HEK293 (cell line): ENCODE measurements around the gene AQP11.
A peak's percentile ranks its signal among the peaks of the same experiment; 100 is the strongest.
"Not testable (repeated sequence)": the region's sequence is repeated elsewhere in the genome, so short reads cannot be mapped to it uniquely, and the experiment has no call there.

Source experiments
- CTCF ChIA-PET: fragments of 350-600 bp; formaldehyde crosslinking; extraction: SDS; loops from one replicate; lab custom pipeline; 2021; ENCODE audit warnings: antibody characterized with exemption; lab: Yijun Ruan, JAX
- POLR2A ChIA-PET: fragments of 300-600 bp; formaldehyde crosslinking; extraction: SDS; loops from one replicate; lab custom pipeline; 2020; ENCODE audit warnings: antibody characterized with exemption, inconsistent platforms; lab: Yijun Ruan, JAX
- H3K27ac ChIP-seq: fragments of 200-500 bp; sonication (Bioruptor generic); 2 replicates; pipeline ENCODE4 v1.5.1; 2014; ENCODE audit warnings: low read depth, low read length, control low read depth, inconsistent platforms; ENCODE audit errors: extremely low read depth
- H3K36me3 ChIP-seq, 2 experiments: fragments of 200-500 bp in 1 of 2; sonication (Bioruptor generic) in 1 of 2; 1 replicate in 1 of 2; 2 replicates in 1 of 2; pipeline ENCODE4 v1.5.1; 2014 to 2017; ENCODE audit warnings: inconsistent platforms in 2 of 2, low read length in 2 of 2; ENCODE audit not compliant: control insufficient read depth in 2 of 2, insufficient read depth in 1 of 2
- H3K4me1 ChIP-seq: fragments of 200-500 bp; sonication (Bioruptor generic); 2 replicates; pipeline ENCODE4 v1.5.1; 2014; ENCODE audit warnings: mild to moderate bottlenecking, low read length, inconsistent platforms; ENCODE audit not compliant: control insufficient read depth, insufficient read depth
- H3K4me3 ChIP-seq: 2 replicates; pipeline ENCODE4 v1.5.1; 2011; ENCODE audit warnings: low read depth, mild to moderate bottlenecking, control low read depth, low read length, moderate library complexity
- H3K9me3 ChIP-seq: fragments of 200-500 bp; sonication (Bioruptor generic); 2 replicates; pipeline ENCODE4 v1.5.1; 2014; ENCODE audit warnings: low read depth, low read length, inconsistent platforms; ENCODE audit not compliant: control insufficient read depth, insufficient read depth
- BCL11A ChIP-seq: fragments of 450-650 bp; formaldehyde crosslinking; IDR thresholded peaks from 2 replicates; pipeline ENCODE4 v1.5.1; 2016; ENCODE audit warnings: low read depth, missing biosample characterization, missing genetic modification characterization
- BCL11B ChIP-seq: fragments of 450-650 bp; formaldehyde crosslinking; IDR thresholded peaks from 2 replicates; pipeline ENCODE4 v1.5.1; 2016; ENCODE audit warnings: low read depth, missing biosample characterization, missing genetic modification characterization
- PRDM1 ChIP-seq: fragments of 450-650 bp; formaldehyde crosslinking; IDR thresholded peaks from 2 replicates; pipeline ENCODE4; 2016; ENCODE audit warnings: missing biosample characterization, missing genetic modification characterization
- ZFP41 ChIP-seq: fragments of 450-650 bp; formaldehyde crosslinking; IDR thresholded peaks from 2 replicates; pipeline ENCODE4 v1.5.1; 2016; ENCODE audit warnings: missing biosample characterization, missing genetic modification characterization, borderline replicate concordance
- ZNF10 ChIP-seq: fragments of 450-650 bp; formaldehyde crosslinking; IDR thresholded peaks from 2 replicates; pipeline ENCODE4 v1.5.1; 2017; ENCODE audit warnings: missing biosample characterization, missing genetic modification characterization
- ZNF585B ChIP-seq: fragments of 450-650 bp; formaldehyde crosslinking; IDR thresholded peaks from 2 replicates; pipeline ENCODE4 v1.5.1; 2016; ENCODE audit warnings: missing biosample characterization, missing genetic modification characterization
- ZNF654 ChIP-seq: fragments of 450-650 bp; formaldehyde crosslinking; IDR thresholded peaks from 2 replicates; pipeline ENCODE4 v1.5.1; 2016; ENCODE audit warnings: low read depth, missing biosample characterization, missing genetic modification characterization
- TF ChIP-seq, protein P1 (sequence below): fragments of 450-650 bp; formaldehyde crosslinking; IDR thresholded peaks from 2 replicates; pipeline ENCODE4 v1.5.1; 2016; ENCODE audit warnings: missing biosample characterization, missing genetic modification characterization, borderline replicate concordance
- TF ChIP-seq, protein P2 (sequence below): fragments of 450-650 bp; formaldehyde crosslinking; IDR thresholded peaks from 2 replicates; pipeline ENCODE4 v1.5.1; 2016; ENCODE audit warnings: missing biosample characterization, missing genetic modification characterization

Gene AQP11

DNA sequence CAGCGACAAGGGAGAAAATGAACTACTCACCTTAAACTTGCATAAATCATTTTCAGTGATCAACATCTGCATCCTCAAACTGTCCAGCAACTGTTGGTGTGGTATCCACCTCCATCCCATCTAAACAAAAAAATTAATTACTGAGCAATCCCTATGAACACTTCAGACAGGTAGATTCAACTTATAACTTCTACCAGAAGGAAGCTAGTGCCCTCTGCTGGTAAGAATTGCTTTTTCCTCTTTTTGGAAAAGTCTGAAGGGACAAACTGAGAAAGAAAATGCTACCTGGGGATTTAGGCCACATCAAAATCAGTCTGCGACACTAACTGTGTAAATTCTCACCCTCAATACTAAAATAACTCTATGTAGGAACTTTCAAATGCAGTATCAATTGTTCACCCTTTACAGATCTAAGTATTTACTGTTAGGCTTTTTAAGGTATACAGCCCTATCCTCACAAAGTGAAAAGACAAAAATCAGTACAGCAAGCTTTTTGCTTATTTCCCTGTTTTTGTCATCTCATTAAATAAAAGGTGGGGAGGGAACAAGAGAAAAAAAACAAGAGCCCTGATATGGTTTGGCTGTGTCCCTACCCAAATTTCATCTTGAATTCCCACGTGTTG lies 29.9 kb downstream of the AQP11 start:
- H3K27ac ChIP-seq: no peak overlapping the region
- CTCF ChIA-PET: interaction anchor here (0.6 to 2.9 kb wide), 31 partner anchors 9 to 884 kb away, joined by 3 to 18 read pairs (median 3); partner anchors contain the start of genes AQP11 and MYO7A
- TF ChIP-seq ZNF10 (tag by site-specific recombination) (no peak), BCL11B (no peak), ZNF654 (peak; percentile 67), PRDM1 (tag by site-specific recombination) (no peak)
- TF ChIP-seq, protein P1, sequence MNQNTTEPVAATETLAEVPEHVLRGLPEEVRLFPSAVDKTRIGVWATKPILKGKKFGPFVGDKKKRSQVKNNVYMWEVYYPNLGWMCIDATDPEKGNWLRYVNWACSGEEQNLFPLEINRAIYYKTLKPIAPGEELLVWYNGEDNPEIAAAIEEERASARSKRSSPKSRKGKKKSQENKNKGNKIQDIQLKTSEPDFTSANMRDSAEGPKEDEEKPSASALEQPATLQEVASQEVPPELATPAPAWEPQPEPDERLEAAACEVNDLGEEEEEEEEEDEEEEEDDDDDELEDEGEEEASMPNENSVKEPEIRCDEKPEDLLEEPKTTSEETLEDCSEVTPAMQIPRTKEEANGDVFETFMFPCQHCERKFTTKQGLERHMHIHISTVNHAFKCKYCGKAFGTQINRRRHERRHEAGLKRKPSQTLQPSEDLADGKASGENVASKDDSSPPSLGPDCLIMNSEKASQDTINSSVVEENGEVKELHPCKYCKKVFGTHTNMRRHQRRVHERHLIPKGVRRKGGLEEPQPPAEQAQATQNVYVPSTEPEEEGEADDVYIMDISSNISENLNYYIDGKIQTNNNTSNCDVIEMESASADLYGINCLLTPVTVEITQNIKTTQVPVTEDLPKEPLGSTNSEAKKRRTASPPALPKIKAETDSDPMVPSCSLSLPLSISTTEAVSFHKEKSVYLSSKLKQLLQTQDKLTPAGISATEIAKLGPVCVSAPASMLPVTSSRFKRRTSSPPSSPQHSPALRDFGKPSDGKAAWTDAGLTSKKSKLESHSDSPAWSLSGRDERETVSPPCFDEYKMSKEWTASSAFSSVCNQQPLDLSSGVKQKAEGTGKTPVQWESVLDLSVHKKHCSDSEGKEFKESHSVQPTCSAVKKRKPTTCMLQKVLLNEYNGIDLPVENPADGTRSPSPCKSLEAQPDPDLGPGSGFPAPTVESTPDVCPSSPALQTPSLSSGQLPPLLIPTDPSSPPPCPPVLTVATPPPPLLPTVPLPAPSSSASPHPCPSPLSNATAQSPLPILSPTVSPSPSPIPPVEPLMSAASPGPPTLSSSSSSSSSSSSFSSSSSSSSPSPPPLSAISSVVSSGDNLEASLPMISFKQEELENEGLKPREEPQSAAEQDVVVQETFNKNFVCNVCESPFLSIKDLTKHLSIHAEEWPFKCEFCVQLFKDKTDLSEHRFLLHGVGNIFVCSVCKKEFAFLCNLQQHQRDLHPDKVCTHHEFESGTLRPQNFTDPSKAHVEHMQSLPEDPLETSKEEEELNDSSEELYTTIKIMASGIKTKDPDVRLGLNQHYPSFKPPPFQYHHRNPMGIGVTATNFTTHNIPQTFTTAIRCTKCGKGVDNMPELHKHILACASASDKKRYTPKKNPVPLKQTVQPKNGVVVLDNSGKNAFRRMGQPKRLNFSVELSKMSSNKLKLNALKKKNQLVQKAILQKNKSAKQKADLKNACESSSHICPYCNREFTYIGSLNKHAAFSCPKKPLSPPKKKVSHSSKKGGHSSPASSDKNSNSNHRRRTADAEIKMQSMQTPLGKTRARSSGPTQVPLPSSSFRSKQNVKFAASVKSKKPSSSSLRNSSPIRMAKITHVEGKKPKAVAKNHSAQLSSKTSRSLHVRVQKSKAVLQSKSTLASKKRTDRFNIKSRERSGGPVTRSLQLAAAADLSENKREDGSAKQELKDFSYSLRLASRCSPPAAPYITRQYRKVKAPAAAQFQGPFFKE (tag by site-specific recombination): no peak
- peaks cover 19 to 91% of the 10 kb centered on the region in 2 experiments for H3K36me3 ChIP-seq
- H3K4me3 ChIP-seq: no peak overlapping the region
- H3K9me3 ChIP-seq: no peaks in the 10 kb centered on the region
- POLR2A ChIA-PET: no interaction called here
- no peaks in the 10 kb centered on the region for H3K4me1 ChIP-seq

DNA sequence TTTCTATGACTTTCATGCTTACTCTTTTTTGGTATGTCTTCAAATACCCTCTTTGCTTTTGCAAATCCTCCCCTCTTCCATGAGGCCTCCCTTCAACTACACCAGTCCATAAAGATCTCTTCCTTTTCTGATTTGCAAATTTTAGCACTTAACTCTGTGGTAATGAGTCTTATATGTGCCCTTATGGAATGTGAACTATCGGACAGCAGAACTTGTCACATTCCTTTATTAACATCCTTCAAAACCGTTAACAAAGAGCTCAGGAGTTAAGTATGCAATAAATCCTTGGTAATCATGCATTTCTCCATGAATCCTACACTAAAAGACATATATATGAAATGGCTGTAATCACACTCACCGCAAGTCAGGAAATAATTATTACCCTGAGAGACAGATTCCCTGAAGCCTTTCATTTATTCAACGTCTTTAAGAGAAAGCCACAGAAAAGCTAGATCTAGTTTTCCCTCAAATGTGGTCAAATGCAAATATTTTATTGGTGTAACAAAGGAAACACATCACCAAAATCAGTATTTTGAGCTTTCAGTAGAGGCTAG lies 40.5 kb downstream of the AQP11 start:
- CTCF ChIA-PET: interaction anchor here (1.0 kb wide), 1 partner anchor 11 kb away, joined by 8 read pairs; no protein-coding TSS in a partner anchor
- TF ChIP-seq ZNF585B (tag by site-specific recombination) (no peak), BCL11A (tag by site-specific recombination) (no peak), ZFP41 (tag by site-specific recombination) (no peak)
- TF ChIP-seq, protein P2, sequence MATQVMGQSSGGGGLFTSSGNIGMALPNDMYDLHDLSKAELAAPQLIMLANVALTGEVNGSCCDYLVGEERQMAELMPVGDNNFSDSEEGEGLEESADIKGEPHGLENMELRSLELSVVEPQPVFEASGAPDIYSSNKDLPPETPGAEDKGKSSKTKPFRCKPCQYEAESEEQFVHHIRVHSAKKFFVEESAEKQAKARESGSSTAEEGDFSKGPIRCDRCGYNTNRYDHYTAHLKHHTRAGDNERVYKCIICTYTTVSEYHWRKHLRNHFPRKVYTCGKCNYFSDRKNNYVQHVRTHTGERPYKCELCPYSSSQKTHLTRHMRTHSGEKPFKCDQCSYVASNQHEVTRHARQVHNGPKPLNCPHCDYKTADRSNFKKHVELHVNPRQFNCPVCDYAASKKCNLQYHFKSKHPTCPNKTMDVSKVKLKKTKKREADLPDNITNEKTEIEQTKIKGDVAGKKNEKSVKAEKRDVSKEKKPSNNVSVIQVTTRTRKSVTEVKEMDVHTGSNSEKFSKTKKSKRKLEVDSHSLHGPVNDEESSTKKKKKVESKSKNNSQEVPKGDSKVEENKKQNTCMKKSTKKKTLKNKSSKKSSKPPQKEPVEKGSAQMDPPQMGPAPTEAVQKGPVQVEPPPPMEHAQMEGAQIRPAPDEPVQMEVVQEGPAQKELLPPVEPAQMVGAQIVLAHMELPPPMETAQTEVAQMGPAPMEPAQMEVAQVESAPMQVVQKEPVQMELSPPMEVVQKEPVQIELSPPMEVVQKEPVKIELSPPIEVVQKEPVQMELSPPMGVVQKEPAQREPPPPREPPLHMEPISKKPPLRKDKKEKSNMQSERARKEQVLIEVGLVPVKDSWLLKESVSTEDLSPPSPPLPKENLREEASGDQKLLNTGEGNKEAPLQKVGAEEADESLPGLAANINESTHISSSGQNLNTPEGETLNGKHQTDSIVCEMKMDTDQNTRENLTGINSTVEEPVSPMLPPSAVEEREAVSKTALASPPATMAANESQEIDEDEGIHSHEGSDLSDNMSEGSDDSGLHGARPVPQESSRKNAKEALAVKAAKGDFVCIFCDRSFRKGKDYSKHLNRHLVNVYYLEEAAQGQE (tag by site-specific recombination): no peak
- TF ChIP-seq, all 188 proteins: peak for 0
- H3K27ac ChIP-seq: no peak overlapping the region
- no peaks in the 10 kb centered on the region for H3K9me3 ChIP-seq
- H3K4me3 ChIP-seq: no peak overlapping the region
- POLR2A ChIA-PET: no interaction called here
- peaks cover 0 to 52% of the 10 kb centered on the region in 2 experiments; a peak in 2 of 3 replicates for H3K36me3 ChIP-seq
- no peaks in the 10 kb centered on the region for H3K4me1 ChIP-seq

DNA sequence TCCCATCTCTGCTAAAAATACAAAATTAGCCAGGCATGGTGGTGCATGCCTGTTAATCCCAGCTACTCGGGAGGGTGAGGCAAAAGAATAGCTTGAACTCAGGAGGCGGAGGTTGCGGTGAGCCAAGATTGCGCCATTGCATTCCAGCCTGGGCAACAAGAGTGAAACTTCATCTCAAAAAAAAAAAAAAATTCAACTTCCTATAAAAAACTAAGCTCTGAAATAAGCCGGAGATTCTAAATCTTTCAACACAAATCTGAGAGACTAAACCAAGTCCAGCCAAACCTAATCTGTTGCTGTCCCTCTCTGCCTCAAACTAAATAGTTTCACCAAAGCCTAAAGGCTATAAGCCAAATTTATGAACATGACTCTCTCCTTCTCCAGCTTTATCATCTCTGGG lies 44.2 kb downstream of the AQP11 start:
- ChIA-PET POLR2A (interaction anchor here (1.0 kb wide), 1 partner anchor 26 kb away, joined by 3 read pairs; no protein-coding TSS in a partner anchor), CTCF (interaction anchor here (0.6 to 1.5 kb wide), 3 partner anchors 15 to 151 kb away, joined by 3 to 4 read pairs (median 3); no protein-coding TSS in a partner anchor)
- peaks cover 0 to 32% of the 10 kb centered on the region in 2 experiments; a peak in 2 of 3 replicates for H3K36me3 ChIP-seq

More for the DNA sequence above, 44.2 kb downstream of the AQP11 start:
- H3K27ac ChIP-seq, H3K4me1 ChIP-seq, H3K9me3 ChIP-seq, H3K4me3 ChIP-seq: not testable (repeated sequence)
